ENCODE data around the gene FOXP3. TPM values are rescaled to one million over a fixed set of nuclear protein-coding genes. Genes with fewer than 3 reads are reported as not detected.

FOXP3 gene
- total RNA-seq, 2 experiments from 2014 or later, result 13.0 TPM

GRCh38 chrX:49276671-49277534 lies 12.4 kb upstream of the FOXP3 start:
- CTCF ChIA-PET, result no interaction called here
- POLR2A ChIA-PET, result no interaction called here

DNA sequence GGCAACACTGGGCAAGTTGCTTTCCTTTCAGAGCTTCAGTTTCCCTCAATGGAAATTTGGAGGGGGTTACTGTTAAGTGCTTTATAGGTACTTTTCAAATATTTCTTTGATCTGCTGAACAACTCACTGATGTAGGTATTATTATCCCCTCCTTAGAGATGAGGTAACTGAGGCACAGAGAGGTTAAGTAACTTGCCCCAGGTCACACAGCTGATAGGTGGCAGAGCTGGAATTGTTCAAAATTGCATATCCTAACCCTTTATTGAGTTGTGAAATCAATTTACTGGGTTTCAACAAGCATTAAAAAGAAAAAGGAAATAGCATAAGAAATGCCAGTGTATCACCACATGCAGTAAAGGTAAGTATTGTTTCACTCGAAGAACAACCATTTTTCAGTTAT lies 11.7 kb upstream of the FOXP3 start:
- ChIA-PET POLR2A (no interaction called here), CTCF (no interaction called here)

- ChIA-PET CTCF (interaction anchor here (0.9 to 1.2 kb wide), 2 partner anchors 10 to 80 kb away, joined by 5 read pairs; no protein-coding TSS in a partner anchor), POLR2A (interaction anchor here (0.6 to 1.1 kb wide), 2 partner anchors 9 to 1692 kb away, joined by 3 to 12 read pairs; partner anchors contain the start of gene FOXP3)
Observed at GRCh38 chrX:49273181-49273727, 8.7 kb upstream of the FOXP3 start.

GRCh38 chrX:49272421-49272820 lies 7.9 kb upstream of the FOXP3 start:
- CTCF ChIA-PET, result interaction anchor here (0.9 to 1.2 kb wide), 2 partner anchors 9 to 80 kb away, joined by 5 read pairs; no protein-coding TSS in a partner anchor
- POLR2A ChIA-PET, result interaction anchor here (0.6 to 1.1 kb wide), 3 partner anchors 8 to 1692 kb away, joined by 3 to 12 read pairs (median 6); partner anchors contain the start of gene FOXP3

- ChIA-PET POLR2A (no interaction called here), CTCF (no interaction called here)
Observed at GRCh38 chrX:49271341-49271740, 6.8 kb upstream of the FOXP3 start.

DNA sequence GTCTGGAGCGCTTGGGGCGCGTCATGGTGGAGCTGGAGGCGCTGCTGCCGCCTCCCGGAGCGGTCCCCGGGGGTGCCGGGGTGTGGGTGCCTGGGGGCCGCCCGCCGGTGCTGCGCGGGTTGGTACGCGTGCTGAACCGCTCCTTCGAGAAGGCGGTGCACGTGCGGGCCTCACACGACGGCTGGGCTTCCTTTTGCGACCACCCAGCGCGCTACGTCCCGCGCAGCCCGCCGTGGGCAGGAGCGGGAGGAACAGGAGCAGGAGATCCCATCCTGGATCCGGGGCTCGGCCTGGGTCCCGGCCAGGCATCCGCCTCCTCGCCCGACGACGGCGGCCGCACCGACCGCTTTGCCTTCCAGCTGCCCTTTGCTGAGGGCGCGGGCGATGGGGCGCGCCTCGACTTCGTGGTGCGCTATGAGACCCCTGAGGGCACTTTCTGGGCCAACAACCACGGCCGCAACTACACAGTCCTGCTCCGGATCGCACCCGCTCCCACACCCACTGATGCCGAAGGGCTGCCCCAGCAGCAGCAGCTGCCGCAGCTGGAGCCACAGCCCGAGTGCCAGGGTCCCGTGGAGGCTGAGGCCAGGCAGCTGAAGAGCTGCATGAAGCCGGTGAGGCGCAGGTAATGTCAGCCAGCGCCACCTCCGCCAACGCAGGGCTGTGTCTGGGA lies 5.9 kb upstream of the FOXP3 start:
- ChIA-PET CTCF (no interaction called here), POLR2A (interaction anchor here (0.6 kb wide), 1 partner anchor 150 kb away, joined by 3 read pairs; no protein-coding TSS in a partner anchor)

DNA sequence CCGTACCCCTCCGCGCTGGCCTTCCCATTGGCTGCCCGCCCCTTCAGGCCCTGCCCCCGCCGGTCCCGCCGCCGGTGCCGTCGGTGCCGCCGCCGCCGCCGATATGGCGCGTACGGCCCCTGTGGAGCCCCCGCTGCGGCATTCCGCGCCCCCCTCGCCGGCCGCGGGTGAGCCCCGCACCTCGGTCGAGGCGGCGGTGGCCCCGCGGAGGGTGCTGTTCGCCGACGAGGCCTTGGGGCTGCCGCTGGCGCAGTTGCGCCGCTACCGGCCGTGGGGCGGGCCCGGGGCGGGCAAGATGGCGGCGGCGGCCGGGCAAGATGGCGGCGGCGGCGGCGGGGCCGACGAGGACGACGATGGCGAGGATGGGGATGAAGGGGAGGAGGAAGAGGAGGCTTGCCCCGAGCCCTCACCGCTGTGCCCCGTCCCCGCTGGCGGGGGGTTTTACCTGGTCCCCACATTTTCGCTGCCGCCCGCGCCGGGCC lies 5.3 kb upstream of the FOXP3 start, which contains the start of gene PPP1R3F:
Gene PPP1R3F (plus strand): TSS at position 27 of the 482 bp plus-strand sequence. CDS start 77 bp downstream, at position 104.
- ChIA-PET CTCF (no interaction called here), POLR2A (no interaction called here)

DNA sequence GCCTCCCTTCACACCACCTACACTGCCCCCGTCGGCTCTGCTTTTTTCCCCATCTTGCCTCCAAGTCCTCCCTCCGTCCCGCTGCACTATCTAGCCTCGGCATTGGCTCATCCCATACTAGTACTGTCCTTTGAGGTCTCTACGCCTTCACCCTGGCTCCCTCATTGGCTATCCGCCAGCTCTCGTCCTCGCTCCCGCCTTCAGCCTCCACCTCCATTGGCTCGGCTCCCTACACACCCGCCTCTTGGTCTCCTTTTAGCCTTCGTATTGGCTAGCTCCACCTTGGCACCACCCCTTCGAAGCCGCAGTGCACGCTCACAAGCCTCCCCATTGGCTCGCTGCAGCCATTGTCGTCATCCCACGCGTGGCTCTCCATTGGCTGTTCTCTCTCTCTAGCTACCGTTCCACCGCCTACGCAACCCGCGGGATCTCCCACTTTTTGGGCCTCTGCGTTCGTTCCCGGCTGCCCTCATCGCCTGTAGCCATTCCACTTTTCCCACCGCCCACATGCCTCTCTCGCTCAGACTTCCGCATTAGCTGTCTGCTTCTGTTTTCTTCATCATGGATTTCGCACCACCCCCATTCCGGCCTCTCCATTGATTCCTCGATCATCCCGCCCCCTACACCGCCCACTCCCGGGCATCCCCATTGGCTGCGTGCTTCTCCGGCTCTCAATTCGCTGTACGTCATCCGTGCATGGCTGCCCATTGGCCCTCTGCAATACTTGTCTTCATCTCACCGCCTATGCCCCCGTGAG lies 4.7 kb upstream of the FOXP3 start:
- POLR2A ChIA-PET, result interaction anchor here (0.8 to 0.9 kb wide), 4 partner anchors 9 to 103 kb away, joined by 3 to 5 read pairs (median 3); no protein-coding TSS in a partner anchor

GRCh38 chrX:49268702-49269009 lies 4.1 kb upstream of the FOXP3 start:
- ChIA-PET POLR2A (interaction anchor here (0.8 to 0.9 kb wide), 4 partner anchors 10 to 102 kb away, joined by 3 to 5 read pairs (median 3); no protein-coding TSS in a partner anchor), CTCF (no interaction called here)

More for the DNA sequence above, 4.7 kb upstream of the FOXP3 start:
- CTCF ChIA-PET, result no interaction called here

DNA sequence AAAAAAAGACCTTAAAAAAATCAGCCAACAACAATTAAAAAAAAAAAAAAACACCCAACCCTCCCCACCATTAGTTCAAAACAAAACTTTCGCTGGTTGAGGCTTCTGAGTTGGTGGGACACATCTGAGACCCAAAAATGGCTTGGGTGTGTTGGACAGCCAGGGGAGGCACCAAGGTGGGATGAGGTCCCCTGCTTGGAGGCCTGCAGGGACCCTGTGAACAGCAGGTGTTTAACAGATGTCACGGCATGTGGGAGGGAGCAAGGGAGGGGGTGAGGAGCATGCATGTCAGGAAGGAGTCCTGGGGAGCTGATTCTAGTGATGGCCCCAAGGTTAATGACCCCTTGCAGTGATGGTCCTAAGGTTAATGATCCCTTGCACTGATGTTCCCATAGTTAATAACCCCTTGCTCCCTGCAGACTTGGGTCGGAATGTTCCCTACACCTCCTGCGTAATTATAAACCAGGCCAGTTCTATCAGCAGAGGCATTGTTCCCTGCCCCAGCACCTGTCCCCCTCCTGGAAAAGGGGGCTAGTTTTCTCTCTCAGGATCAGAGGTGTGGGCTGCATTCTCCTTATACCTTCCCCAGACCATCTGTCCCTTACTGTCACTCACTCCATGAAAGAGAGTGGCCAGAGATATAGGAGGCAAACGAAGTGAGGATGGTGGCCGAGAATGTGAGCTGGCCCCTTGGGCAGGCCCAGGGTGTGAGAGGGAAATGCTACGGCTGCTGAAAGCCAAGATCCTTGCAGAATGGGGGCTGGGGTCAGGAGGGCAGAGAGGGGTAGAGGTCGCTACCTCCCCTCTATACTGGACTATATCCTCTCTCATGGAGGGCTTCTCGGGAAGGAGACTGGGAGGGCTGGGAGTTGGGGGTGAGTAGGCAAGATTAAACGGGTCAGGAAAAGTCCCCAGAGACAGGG lies 2.3 kb upstream of the FOXP3 start:
- ChIA-PET CTCF (no interaction called here), POLR2A (no interaction called here)

DNA sequence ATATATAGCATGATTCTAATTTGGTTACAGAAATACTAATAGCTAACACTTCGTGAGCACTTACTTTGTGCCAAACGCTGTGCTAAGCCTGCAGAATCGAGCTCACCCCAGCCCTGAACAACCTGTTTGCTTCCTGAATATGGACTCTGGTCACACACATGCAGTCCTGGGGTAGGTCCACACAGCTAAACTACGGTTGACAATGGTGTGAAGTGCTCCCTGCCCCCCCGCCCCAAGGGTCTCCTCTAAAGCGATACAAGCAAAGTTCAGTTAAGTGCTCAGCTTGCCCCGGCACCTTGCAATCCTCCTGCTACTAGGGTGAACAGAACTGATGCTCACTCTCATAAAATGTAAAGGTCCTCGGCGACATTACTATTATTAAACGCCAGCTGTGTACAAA lies 879 bp downstream of the FOXP3 start:
- POLR2A ChIA-PET, result no interaction called here
- CTCF ChIA-PET, result interaction anchor here (0.7 kb wide), 1 partner anchor 9 kb away, joined by 5 read pairs; no protein-coding TSS in a partner anchor

DNA sequence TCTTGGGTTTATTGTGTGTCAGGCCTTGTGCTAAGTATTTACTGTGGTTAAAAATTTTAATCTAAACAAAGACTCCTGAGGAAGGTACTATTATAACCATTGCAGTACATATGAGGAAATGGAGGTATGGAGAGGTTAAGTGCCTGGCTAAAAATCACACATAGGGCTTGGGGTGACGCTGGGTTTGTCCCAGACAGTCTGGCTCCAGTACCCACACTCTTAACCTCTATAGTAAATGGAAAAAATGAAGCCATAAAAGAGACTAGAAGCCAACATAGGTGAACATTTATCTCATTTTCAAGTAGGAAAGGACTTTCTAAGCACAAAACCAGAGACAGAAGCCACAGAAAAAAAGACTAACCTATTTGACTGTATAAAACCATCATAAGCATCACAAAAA lies 1.9 kb downstream of the FOXP3 start:
- ChIA-PET CTCF (no interaction called here), POLR2A (no interaction called here)

GRCh38 chrX:49260221-49260985 lies 4.1 kb downstream of the FOXP3 start:
- CTCF ChIA-PET, result no interaction called here
- POLR2A ChIA-PET, result no interaction called here

DNA sequence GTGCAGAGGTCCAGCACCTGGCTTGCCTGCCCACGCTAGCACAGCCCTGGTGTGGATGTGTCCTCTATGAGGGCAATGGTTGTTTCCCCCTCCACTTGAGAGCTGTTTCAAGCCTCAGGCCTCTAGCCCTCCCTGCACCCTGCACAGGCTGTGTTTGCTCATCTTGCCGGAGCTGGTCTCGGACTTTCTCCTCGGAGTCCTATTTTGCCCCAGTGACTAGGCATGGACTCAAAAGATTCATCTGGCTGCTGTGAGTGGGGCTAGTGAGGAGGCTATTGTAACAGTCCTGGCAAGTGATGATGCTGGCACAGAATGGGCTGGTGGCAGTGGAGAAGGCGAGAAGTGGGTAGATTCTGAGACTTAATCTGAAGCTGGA lies 5.8 kb downstream of the FOXP3 start:
- POLR2A ChIA-PET, result interaction anchor here (0.5 kb wide), 1 partner anchor 14 kb away, joined by 6 read pairs; no protein-coding TSS in a partner anchor
- CTCF ChIA-PET, result no interaction called here

- POLR2A ChIA-PET, result interaction anchor here (1.0 kb wide), 1 partner anchor 11 kb away, joined by 3 read pairs; no protein-coding TSS in a partner anchor
- CTCF ChIA-PET, result no interaction called here
Observed at GRCh38 chrX:49257846-49258748, 6.4 kb downstream of the FOXP3 start.

DNA sequence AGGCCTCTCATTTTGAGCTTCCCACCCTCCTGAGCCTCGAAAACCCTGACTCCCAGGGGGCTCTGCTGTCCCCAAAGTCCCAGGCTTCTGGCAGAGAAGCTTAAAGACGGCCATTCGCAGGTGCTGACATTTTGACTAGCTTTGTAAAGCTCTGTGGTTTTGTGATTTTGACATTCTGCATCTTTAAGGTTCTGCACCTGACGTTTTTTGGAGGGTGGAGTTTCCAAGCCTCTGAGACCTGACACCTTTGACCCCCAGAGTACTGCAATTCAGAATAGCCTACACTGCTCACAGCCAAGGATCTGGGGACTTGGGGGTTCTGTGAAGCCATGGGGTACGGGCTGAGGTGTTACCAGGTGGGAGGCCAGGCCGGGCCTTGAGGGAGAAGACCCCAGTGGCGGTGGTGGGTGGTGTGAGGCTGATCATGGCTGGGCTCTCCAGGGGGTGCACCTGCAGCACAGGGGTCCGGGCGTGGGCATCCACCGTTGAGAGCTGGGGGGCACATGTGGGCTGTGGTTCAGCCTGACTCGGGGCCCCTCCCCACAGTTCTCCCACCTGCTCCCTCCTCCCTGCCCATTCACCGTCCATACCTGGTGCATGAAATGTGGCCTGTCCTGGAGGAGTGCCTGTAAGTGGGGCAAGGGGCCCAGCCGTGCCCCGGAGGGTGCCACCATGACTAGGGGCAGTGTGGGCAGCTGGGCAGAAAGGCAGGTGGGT lies 7.3 kb downstream of the FOXP3 start:
- CTCF ChIA-PET, result no interaction called here
- POLR2A ChIA-PET, result interaction anchor here (1.0 kb wide), 1 partner anchor 12 kb away, joined by 3 read pairs; no protein-coding TSS in a partner anchor
